Duodenal mucosa (tissue), 2 donors: ENCODE results near the gene ABCC4.

ENCODE experiments used
- H3K27ac ChIP-seq: one replicate; pipeline ENCODE4 v1.7.0; 2013; ENCODE audit warnings: low read depth, low read length
- H3K27me3 ChIP-seq, 2 donors: one replicate each; pipeline ENCODE4 v1.7.0; 2013; ENCODE audit warnings: low read length in 2 of 2, control low read depth in 1 of 2; ENCODE audit not compliant: insufficient read depth in 2 of 2, control insufficient read depth in 1 of 2
- H3K36me3 ChIP-seq, 2 donors: one replicate each; pipeline ENCODE4 v1.7.0; 2013; ENCODE audit warnings: low read length in 2 of 2, control low read depth in 1 of 2; ENCODE audit not compliant: insufficient read depth in 2 of 2, control insufficient read depth in 1 of 2
- H3K4me1 ChIP-seq, 2 donors: one replicate each; pipeline ENCODE4 v1.7.0; 2013; ENCODE audit warnings: low read length in 2 of 2, control low read depth in 1 of 2; ENCODE audit not compliant: insufficient read depth in 2 of 2, control insufficient read depth in 1 of 2
- H3K4me3 ChIP-seq, 2 donors: one replicate each; pipeline ENCODE4 v1.7.0; 2013; ENCODE audit warnings: low read length in 2 of 2, low read depth in 1 of 2
- H3K9ac ChIP-seq, 2 donors: one replicate each; pipeline ENCODE4 v1.7.0; 2013; ENCODE audit warnings: low read length in 2 of 2, low read depth in 1 of 2
- H3K9me3 ChIP-seq, 2 donors: one replicate each; pipeline ENCODE4 v1.7.0; 2013; ENCODE audit warnings: low read length in 2 of 2, control low read depth in 1 of 2; ENCODE audit not compliant: control insufficient read depth in 1 of 2

ABCC4 gene

GRCh38 chr13:95326695-95327094 lies 25.4 kb upstream of the ABCC4 start:
- no peaks in the 10 kb centered on the region for H3K36me3 ChIP-seq
- no peaks in the 10 kb centered on the region for H3K9me3 ChIP-seq
- no peak overlapping the region for H3K27ac ChIP-seq
- H3K27me3 ChIP-seq, result no peaks in the 10 kb centered on the region
- no peak overlapping the region for H3K4me3 ChIP-seq
- no peaks in the 10 kb centered on the region for H3K4me1 ChIP-seq
- no peak overlapping the region for H3K9ac ChIP-seq

GRCh38 chr13:95325485-95325884 lies 24.2 kb upstream of the ABCC4 start:
- no peaks in the 10 kb centered on the region for H3K9me3 ChIP-seq
- no peak overlapping the region for H3K4me3 ChIP-seq
- H3K36me3 ChIP-seq, result no peaks in the 10 kb centered on the region
- no peaks in the 10 kb centered on the region for H3K4me1 ChIP-seq
- H3K27ac ChIP-seq, result no peak overlapping the region
- no peaks in the 10 kb centered on the region for H3K27me3 ChIP-seq
- no peak overlapping the region for H3K9ac ChIP-seq

GRCh38 chr13:95323930-95324662 lies 22.8 kb upstream of the ABCC4 start:
- H3K4me3 ChIP-seq, result no peak overlapping the region
- H3K9ac ChIP-seq, result no peak overlapping the region
- no peaks in the 10 kb centered on the region for H3K27me3 ChIP-seq
- no peaks in the 10 kb centered on the region for H3K9me3 ChIP-seq
- no peaks in the 10 kb centered on the region for H3K36me3 ChIP-seq
- H3K27ac ChIP-seq, result no peak overlapping the region
- no peaks in the 10 kb centered on the region for H3K4me1 ChIP-seq

GRCh38 chr13:95319551-95320274 lies 18.5 kb upstream of the ABCC4 start:
- H3K9ac ChIP-seq, result no peak overlapping the region
- H3K27me3 ChIP-seq, result no peaks in the 10 kb centered on the region
- no peaks in the 10 kb centered on the region for H3K36me3 ChIP-seq
- H3K4me1 ChIP-seq, result no peaks in the 10 kb centered on the region
- H3K27ac ChIP-seq, result no peak overlapping the region
- no peak overlapping the region for H3K4me3 ChIP-seq
- no peaks in the 10 kb centered on the region for H3K9me3 ChIP-seq

GRCh38 chr13:95317039-95317989 lies 16.1 kb upstream of the ABCC4 start:
- no peak overlapping the region for H3K27ac ChIP-seq
- no peak overlapping the region for H3K4me3 ChIP-seq
- no peaks in the 10 kb centered on the region for H3K36me3 ChIP-seq
- H3K9me3 ChIP-seq, result no peaks in the 10 kb centered on the region
- no peaks in the 10 kb centered on the region for H3K27me3 ChIP-seq
- no peaks in the 10 kb centered on the region for H3K4me1 ChIP-seq
- no peak overlapping the region for H3K9ac ChIP-seq

GRCh38 chr13:95315752-95316151 lies 14.5 kb upstream of the ABCC4 start:
- H3K36me3 ChIP-seq, result no peaks in the 10 kb centered on the region
- no peaks in the 10 kb centered on the region for H3K9me3 ChIP-seq
- no peak overlapping the region for H3K27ac ChIP-seq
- no peak overlapping the region for H3K4me3 ChIP-seq
- no peaks in the 10 kb centered on the region for H3K27me3 ChIP-seq
- H3K4me1 ChIP-seq, result no peaks in the 10 kb centered on the region
- H3K9ac ChIP-seq, result no peak overlapping the region

- Histone ChIP-seq H3K27ac (no peak overlapping the region), H3K9me3 (no peaks in the 10 kb centered on the region), H3K4me3 (no peak overlapping the region), H3K27me3 (no peaks in the 10 kb centered on the region), H3K4me1 (peaks cover 4 to 7% of the 10 kb centered on the region in 2 donors), H3K9ac (no peak overlapping the region), H3K36me3 (no peaks in the 10 kb centered on the region)
Observed at GRCh38 chr13:95307507-95307906, 6.3 kb upstream of the ABCC4 start.

- H3K27ac ChIP-seq, result no peak overlapping the region
- H3K27me3 ChIP-seq, result no peaks in the 10 kb centered on the region
- peaks cover 13 to 20% of the 10 kb centered on the region in 2 donors for H3K4me1 ChIP-seq
- H3K9ac ChIP-seq, result no peak overlapping the region
- H3K4me3 ChIP-seq, result no peak overlapping the region
- H3K9me3 ChIP-seq, result no peaks in the 10 kb centered on the region
- no peaks in the 10 kb centered on the region for H3K36me3 ChIP-seq
Observed at GRCh38 chr13:95304453-95304852, 3.2 kb upstream of the ABCC4 start.

GRCh38 chr13:95301968-95302393 lies 730 bp upstream of the ABCC4 start:
- H3K9ac ChIP-seq, result peak overlapping the region in 1 of 2 donors; percentile 63
- no peak overlapping the region for H3K27ac ChIP-seq
- no peaks in the 10 kb centered on the region for H3K27me3 ChIP-seq
- no peaks in the 10 kb centered on the region for H3K36me3 ChIP-seq
- H3K4me1 ChIP-seq, result peaks cover 28 to 36% of the 10 kb centered on the region in 2 donors
- no peaks in the 10 kb centered on the region for H3K9me3 ChIP-seq
- H3K4me3 ChIP-seq, result peak overlapping the region; percentile 73 to 85
